ENCODE data around the gene ICOS.
"Not testable (repeated sequence)": the region's sequence is repeated elsewhere in the genome, so short reads cannot be mapped to it uniquely, and the experiment has no call there.

ICOS gene

GRCh38 chr2:203973676-203974075, 37.1 kb downstream of the ICOS start:
- no peak for DNase-seq (ENCODE audit: low spot score)

DNA sequence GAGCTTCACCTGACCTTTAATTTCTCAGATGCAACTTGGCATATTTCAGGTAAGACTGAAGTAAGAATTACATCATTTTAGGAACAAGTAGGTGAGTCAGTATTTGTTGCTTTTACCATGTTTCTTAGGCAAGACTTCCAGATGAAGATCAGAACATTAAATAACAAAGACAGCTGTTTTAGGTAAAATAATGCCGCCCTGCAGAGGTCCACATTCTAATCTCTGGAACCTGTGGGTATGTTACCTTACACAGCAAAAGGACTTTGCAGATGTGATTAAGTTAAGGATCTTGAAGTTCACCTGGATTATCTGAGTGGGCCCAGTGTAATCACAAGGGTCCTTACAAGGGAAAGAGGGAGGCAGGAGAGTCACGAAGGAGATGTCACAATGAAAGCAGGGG, 39.3 kb downstream of the ICOS start:
- DNase-seq (ENCODE audit: low spot score) = no peak

DNA sequence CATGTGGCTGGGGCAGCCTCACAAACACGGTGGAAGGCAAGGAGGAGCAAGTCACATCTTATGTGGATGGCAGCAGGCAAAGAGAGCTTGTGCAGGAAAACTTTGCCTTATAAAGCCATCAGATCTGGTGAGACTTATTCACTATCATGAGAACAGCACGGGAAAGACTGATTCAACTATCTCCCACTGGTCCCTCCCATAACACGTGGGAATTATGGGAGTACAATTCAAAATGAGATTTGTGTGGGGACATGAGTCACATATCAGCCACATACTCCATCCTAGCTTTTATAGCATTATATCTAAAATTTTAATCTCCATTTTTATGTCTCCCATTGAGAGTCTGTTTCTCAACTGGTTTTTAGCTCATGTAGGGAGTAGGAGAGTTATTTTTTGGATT, 45.7 kb downstream of the ICOS start:
- DNase-seq (ENCODE audit: low spot score) = no peak

- DNase-seq (ENCODE audit: low spot score) = no peak
Measured at GRCh38 chr2:203983064-203983715, 46.6 kb downstream of the ICOS start.

DNA sequence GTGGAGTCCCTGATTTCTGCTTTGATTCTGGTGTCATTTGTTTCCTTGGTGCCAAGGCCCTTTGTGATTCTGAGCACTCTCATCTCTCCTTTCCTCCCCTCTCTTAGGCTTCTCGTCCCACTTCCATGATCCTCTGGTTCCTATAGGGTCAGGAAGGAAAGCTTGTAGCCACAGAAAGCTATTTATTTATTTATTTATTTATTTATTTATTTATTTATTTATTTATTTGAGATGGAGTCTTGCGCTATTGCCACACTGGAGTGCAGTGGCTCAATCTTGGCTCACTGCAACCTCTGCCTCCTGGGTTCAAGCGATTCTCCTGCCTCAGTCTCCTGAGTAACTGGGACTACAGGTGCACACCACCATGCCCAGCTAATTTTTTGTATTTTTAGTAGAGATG, 49.4 kb downstream of the ICOS start:
- not testable (repeated sequence) for DNase-seq (ENCODE audit: low spot score)

DNA sequence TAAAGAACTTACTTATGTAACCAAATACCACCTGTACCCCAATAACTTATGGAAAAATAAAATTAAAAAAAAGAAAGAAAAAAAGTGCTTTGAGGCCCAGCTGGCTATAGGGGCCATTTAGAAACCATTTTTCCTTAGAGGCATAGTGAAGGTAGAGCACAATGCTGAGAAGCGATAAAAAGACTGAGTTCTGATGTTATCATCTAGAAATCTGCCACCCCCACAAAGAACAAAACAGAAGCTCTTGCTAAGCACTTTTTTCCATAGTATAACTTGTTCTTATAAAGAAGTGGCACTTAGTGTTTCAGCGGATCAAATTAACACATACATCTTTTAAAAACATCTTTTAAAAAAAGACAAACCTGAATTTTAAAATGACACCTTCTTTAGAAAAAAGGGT, 51.4 kb downstream of the ICOS start:
- no peak for DNase-seq (ENCODE audit: low spot score)

DNA sequence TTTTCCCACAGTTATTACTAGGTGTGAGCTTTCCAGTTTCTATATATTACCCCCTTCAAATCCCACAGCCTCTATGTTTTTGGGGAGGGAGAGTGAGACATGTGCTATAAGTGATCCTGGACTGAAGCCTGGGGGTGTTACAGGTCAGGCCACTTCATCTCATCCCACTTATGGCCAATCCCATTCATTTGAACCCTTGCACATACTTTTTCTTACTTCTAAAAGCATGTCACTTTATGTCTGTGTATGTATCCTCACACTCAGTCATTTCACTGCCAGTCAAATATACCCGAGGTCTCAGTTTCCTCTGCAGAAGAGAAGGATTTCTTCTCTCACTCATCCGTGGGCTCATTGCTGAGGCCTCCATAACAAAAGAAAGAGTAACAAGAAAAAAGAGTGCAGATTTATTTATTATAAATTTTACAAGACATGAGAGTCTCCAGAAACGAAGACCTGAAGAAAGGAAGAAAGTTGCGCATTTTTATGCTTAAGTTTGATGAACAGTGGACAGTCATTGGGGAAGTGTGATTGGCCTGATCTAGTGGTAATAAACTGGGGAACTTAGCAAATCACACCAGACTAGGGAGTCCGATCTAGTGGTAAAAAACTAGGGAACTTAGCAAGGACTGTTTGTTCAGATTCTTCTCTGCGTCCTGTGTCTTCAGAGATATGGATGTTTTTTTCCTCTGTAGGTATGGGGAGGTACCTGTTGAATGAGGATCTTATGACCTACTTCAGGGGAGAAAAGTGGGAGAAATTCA, 52.1 kb downstream of the ICOS start:
- no peak for DNase-seq (ENCODE audit: low spot score)

GRCh38 chr2:203989521-203989920, 53.0 kb downstream of the ICOS start:
- no peak for DNase-seq (ENCODE audit: low spot score)

- no peak for DNase-seq (ENCODE audit: low spot score)
Measured at GRCh38 chr2:203992509-203992908, 55.9 kb downstream of the ICOS start.

DNA sequence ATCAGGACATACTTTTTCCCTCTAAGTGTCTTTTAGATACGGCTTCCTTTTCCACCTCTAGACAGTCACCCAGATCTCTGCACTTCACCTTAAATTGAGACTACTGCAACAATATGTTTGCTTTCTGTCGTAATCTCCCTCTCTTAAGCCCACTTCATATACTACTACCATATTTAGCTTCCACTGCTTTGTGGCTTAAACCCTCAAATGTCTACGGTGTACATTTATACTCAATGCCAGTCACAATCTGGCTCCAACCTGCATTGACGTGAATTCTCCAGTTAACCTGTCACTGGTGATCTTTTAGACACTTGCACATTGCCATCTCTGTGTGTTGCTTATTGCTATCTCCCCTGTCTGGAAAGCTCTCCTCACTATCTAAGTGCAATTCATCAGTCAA, 56.4 kb downstream of the ICOS start:
- DNase-seq (ENCODE audit: low spot score) = no peak

- no peak for DNase-seq (ENCODE audit: low spot score)
Measured at GRCh38 chr2:203993560-203993959, 57.0 kb downstream of the ICOS start.

DNA sequence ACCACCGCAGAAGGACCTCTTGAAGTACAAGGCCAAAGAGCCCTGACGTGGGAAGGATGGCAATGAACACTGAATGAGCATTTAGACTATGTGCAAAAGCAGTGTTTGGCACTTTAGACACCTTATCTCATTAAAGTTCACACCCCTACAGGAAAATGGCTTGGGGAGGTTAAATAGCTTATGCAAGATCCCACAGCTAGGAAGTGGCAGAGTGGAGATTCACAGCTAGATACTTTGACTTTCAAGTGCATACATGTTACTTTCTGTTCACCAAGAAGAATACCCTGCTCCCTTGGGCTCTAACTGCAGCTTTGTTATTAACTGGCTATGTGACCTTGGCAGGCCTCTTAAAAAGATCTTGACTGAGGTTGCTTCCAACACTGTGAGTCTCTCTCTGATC, 58.2 kb downstream of the ICOS start:
- DNase-seq (ENCODE audit: low spot score) = no peak

DNA sequence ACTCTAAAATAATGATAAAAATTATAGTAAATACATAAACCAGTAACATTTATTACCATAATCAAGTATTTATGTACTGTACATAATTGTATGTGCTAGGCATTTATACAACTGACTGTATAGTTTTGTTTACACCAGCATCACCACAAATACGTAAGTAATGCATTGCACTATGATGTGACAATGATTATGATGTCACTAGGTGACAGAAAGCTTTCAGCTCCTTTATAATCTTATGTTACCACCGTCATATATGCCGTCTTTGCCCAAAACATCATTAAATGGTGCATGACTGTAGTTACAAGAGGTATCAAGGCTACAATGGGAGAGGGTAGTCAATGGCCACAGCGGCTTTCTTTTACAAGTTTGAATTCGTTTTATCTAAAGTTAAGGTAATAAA, 60.1 kb downstream of the ICOS start:
- DNase-seq (ENCODE audit: low spot score) = no peak

GRCh38 chr2:203997481-203997880, 60.9 kb downstream of the ICOS start:
- DNase-seq (ENCODE audit: low spot score) = no peak

DNA sequence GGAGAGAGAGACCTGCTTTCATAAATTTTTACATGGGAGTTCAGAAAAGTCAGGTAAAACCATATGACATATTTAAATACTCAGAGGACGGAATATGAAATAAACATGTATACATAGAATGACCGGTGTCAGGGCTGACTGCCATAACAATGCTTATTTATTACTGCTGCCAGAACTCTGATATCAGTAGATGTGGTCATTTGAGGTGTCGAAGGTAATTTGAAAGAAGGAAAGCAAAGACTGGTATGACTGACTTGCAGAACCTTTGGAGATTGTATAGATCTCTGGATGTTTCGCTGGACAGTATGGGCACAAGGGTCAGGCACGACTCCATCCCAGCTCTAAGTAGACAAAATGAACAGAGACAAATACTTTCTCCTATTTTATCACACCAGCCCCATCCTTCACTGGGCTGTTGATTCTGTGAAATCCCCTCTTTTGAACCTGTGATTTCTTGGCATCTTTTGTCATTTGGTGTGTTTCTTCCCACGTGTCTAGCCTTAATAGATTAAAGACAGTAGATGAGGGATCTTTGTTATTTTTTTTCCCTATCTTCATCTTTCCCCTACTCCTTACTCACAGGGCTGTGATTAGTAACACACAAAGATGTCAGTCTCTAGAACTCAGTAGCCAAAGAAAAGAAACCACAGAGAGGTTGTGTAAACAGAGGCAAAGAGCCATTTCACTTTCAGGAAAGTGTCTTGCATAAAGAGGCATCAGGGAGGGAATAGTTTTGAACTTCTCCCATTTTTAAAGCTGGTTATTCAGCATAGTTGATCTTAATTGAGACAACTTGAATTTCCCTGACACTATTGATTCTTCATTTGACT, 61.6 kb downstream of the ICOS start:
- DNase-seq (ENCODE audit: low spot score) = no peak

- DNase-seq (ENCODE audit: low spot score) = no peak
Measured at GRCh38 chr2:203999835-204000234, 63.3 kb downstream of the ICOS start.

DNA sequence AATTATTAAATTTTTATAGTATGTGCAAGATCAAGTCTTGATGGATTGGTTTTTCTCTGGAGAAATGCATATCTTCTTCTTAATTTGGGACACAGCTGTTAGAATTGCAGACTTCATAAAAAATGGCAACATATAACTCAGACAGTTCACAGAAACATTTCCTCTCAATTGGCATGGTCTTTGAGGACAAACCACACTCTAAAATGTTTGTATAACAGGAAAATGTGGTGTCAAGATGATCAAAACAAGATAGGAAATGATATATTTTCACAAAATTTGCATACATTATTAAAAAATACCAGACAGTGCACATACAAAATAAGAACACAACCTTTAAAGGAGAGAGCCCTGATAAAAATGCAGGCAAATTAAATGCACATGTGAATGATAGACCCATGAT, 63.9 kb downstream of the ICOS start:
- no peak for DNase-seq (ENCODE audit: low spot score)

DNA sequence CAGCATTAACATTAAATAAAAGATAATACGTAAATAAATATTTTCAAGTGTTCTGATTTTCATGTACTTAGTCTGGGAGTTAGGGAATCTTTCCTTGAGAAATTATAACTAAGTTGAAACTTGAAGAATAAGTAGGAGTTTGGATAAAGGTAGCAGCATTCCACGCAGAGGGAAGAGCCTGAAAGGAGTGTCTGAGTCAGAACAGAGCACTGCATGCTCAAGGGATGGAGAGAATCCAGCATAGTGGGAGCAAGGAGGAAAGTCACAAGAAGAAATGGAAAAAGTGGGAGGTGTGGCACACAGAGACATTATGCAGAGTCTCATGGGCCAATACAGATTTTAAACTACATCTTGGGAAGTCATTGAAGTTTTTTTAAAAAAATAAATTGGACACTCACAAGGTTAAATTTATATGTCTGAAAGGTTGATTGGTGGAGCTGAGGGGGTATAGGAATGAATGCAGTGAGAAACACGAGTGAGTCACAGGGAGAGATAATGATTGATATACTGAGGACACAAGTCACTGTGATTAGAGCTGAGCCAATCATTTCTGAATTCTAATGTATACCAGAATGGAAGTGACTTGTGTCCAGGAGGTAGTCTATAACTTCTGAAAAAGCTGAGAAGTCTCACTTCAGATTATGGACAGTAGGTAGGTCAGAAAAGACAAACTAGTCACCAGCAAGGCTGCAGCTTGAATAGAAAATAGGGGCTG, 66.9 kb downstream of the ICOS start:
- no peak for DNase-seq (ENCODE audit: low spot score)

GRCh38 chr2:204004912-204005311, 68.3 kb downstream of the ICOS start:
- no peak for DNase-seq (ENCODE audit: low spot score)

GRCh38 chr2:204005940-204006721, 69.6 kb downstream of the ICOS start:
- no peak for DNase-seq (ENCODE audit: low spot score)

DNA sequence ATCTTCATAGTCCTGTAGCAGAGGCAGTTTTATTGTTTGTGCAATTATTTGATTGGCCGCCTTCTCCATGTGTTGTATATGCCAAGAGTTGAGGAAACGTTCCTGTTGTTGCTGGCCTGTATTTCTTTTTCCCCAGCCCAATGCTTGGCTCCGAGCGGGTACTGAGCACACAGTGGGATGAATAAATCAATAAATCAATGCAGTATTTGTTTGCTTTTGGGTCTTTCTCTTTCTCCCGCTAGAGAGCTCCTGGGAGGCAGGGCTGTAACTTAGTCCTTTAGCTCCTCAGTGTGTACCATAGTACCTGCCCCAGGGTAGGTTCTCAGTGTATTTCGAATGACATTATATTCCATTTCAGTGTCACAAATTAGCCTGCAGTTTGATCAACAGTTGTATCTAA, 71.8 kb downstream of the ICOS start:
- no peak for DNase-seq (ENCODE audit: low spot score)
